ENCODE results near the gene TCOF1. TPM values are rescaled to one million over a fixed set of nuclear protein-coding genes. Genes with fewer than 3 reads are reported as not detected.

The TCOF1 gene
- total and polyA plus RNA-seq, 11 donors = 11.9 to 29.9 (median 16.0) TPM

DNA sequence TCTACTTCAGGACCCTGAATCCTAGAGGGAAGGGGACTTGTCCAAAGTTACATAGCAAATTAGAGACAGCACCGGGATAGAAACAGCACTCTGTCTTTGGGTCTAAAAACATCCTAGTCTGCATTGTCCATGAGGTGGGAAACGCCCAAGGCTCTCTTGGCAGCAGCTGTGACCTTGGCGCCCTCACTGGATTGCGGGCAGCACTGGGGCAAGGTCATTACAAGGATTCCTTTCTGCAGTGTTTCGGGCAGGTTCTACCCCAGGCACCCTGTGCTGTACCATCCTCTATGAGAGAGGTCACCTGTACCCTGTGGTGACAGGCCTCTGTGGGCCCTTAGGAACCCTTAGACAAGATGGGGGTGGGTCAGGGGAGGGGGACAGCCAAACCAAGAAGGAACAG, 46.6 kb downstream of the TCOF1 start:
- H3K27me3 ChIP-seq = no peaks in the 10 kb centered on the region
- H3K9me3 ChIP-seq = no peaks in the 10 kb centered on the region
- H3K4me1 ChIP-seq = peaks cover 0 to 39% (median 14%) of the 10 kb centered on the region in 12 donors
- H3K27ac ChIP-seq = no peak overlapping the region
- TF ChIP-seq, protein P1, sequence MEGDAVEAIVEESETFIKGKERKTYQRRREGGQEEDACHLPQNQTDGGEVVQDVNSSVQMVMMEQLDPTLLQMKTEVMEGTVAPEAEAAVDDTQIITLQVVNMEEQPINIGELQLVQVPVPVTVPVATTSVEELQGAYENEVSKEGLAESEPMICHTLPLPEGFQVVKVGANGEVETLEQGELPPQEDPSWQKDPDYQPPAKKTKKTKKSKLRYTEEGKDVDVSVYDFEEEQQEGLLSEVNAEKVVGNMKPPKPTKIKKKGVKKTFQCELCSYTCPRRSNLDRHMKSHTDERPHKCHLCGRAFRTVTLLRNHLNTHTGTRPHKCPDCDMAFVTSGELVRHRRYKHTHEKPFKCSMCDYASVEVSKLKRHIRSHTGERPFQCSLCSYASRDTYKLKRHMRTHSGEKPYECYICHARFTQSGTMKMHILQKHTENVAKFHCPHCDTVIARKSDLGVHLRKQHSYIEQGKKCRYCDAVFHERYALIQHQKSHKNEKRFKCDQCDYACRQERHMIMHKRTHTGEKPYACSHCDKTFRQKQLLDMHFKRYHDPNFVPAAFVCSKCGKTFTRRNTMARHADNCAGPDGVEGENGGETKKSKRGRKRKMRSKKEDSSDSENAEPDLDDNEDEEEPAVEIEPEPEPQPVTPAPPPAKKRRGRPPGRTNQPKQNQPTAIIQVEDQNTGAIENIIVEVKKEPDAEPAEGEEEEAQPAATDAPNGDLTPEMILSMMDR (IDR thresholded peaks at IDR 0.05) = no peak
- TF ChIP-seq POLR2A (IDR thresholded peaks at IDR 0.05) = no peak
- WGBS, 4 donors = 41 to 59% (median 52%) methylated on average over 5 of the region's 5 CpGs
- peak in 1 of 5 donors; percentile 48 for DNase-seq
- peaks cover 0 to 100% (median 66%) of the 10 kb centered on the region in 9 donors for H3K36me3 ChIP-seq
- no peak overlapping the region for H3K4me3 ChIP-seq
- intact Hi-C loops (cut with DNase I) = loop anchor here in 2 of 10 donors (5.0 kb wide), 1 partner anchor 33 kb away; no protein-coding TSS in a partner anchor
- ATAC-seq = peak in 1 of 4 donors; percentile 22

DNA sequence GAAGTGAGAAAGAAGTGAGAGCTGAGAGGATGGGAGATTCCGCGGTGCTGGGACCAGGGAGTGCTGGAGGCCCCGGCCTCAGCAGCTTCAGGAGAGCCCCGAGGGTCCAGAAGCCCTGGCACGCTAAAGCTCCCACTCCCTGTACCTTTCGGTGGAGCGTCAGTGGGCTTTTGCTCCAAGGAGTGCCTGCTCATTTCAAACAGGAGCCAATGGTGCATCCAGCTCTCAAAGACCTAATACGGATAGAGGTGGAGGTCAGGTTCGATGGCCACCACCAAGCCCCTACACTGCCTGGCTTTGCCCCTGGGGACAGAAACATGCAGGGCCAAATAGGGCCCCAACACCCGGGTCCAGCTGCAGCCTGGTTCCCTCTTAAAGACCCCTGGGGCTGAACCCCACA, 47.0 kb downstream of the TCOF1 start:
- Histone ChIP-seq H3K27ac (no peak overlapping the region), H3K4me3 (no peak overlapping the region), H3K9me3 (no peaks in the 10 kb centered on the region), H3K27me3 (no peaks in the 10 kb centered on the region), H3K36me3 (peaks cover 0 to 100% (median 62%) of the 10 kb centered on the region in 9 donors), H3K4me1 (peaks cover 0 to 43% (median 15%) of the 10 kb centered on the region in 12 donors)
- intact Hi-C loops (cut with DNase I) = loop anchor here in 2 of 10 donors (5.0 kb wide), 1 partner anchor 33 kb away; no protein-coding TSS in a partner anchor
- TF ChIP-seq, protein P1 (IDR thresholded peaks at IDR 0.05) = no peak
- no peak for TF ChIP-seq POLR2A (IDR thresholded peaks at IDR 0.05)
- ATAC-seq (no peak), DNase-seq (no peak)
- WGBS, 4 donors = 91 to 97% (median 94%) methylated on average over 10 of the region's 10 CpGs

GRCh38 chr5:150404941-150405816, 47.7 kb downstream of the TCOF1 start:
- Histone ChIP-seq H3K4me1 (peaks cover 0 to 50% (median 17%) of the 10 kb centered on the region in 12 donors), H3K4me3 (no peak overlapping the region), H3K27ac (peak overlapping the region in 1 of 12 donors; percentile 27), H3K27me3 (no peaks in the 10 kb centered on the region), H3K9me3 (no peaks in the 10 kb centered on the region), H3K36me3 (peaks cover 0 to 97% (median 56%) of the 10 kb centered on the region in 9 donors)
- TF ChIP-seq, protein P1 (IDR thresholded peaks at IDR 0.05) = no peak
- TF ChIP-seq POLR2A (IDR thresholded peaks at IDR 0.05) = no peak
- DNase-seq (no peak), ATAC-seq (no peak)
- 66 to 89% (median 88%) methylated on average over 9 of the region's 9 CpGs for WGBS, 4 donors
- intact Hi-C loops (cut with DNase I) = loop anchor here in 2 of 10 donors (5.0 kb wide), 1 partner anchor 32 kb away; no protein-coding TSS in a partner anchor

- no peak for ATAC-seq
- no peak overlapping the region for H3K4me3 ChIP-seq
- peak overlapping the region in 1 of 12 donors; percentile 98 for H3K27ac ChIP-seq
- TF ChIP-seq POLR2A (IDR thresholded peaks at IDR 0.05) = no peak
- TF ChIP-seq, protein P1 (IDR thresholded peaks at IDR 0.05) = no peak
- no peaks in the 10 kb centered on the region for H3K27me3 ChIP-seq
- no peaks in the 10 kb centered on the region for H3K9me3 ChIP-seq
- WGBS, 4 donors = 85 to 95% (median 91%) methylated on average over 3 to 4 of the region's 4 CpGs
- peaks cover 0 to 91% (median 46%) of the 10 kb centered on the region in 9 donors for H3K36me3 ChIP-seq
- peaks cover 0 to 55% (median 26%) of the 10 kb centered on the region in 12 donors for H3K4me1 ChIP-seq
- no peak for DNase-seq
- intact Hi-C loops (cut with DNase I) = no loop called here
Observed at GRCh38 chr5:150406103-150406722, 48.7 kb downstream of the TCOF1 start.
